NT2/D1 (cell line): ENCODE data around the gene UPF2.

Source experiments
- DNase-seq: peaks from one replicate; pipeline ENCODE4 v3.0.0-alpha.2; 2011; ENCODE audit warnings: low read depth, low spot score
- H3K27me3 ChIP-seq: 2 replicates; pipeline ENCODE4 v1.6.0; 2011; ENCODE audit warnings: mild to moderate bottlenecking; ENCODE audit not compliant: insufficient read length, insufficient read depth
- H3K36me3 ChIP-seq: 2 replicates; pipeline ENCODE4 v1.6.1; 2011; ENCODE audit warnings: mild to moderate bottlenecking, low read length, mixed read lengths; ENCODE audit not compliant: insufficient read depth, insufficient read length
- H3K4me1 ChIP-seq: 2 replicates; pipeline ENCODE4 v1.5.1; 2011; ENCODE audit not compliant: insufficient read depth, insufficient read length
- H3K4me3 ChIP-seq: 2 replicates; pipeline ENCODE4 v1.5.1; 2011; ENCODE audit warnings: low read depth; ENCODE audit not compliant: insufficient read length
- H3K9ac ChIP-seq: 2 replicates; pipeline ENCODE4 v1.6.0; 2011; ENCODE audit warnings: low read depth; ENCODE audit not compliant: insufficient read length
- H3K9me3 ChIP-seq: 2 replicates; pipeline ENCODE4 v1.5.1; 2011; ENCODE audit warnings: mild to moderate bottlenecking, low read length; ENCODE audit not compliant: insufficient read depth
- SUZ12 ChIP-seq: IDR thresholded peaks from 2 replicates; pipeline ENCODE4 v1.6.1; 2011; ENCODE audit not compliant: insufficient read length, insufficient read depth; ENCODE audit errors: extremely low read depth
- YY1 ChIP-seq: IDR thresholded peaks from 2 replicates; pipeline ENCODE4 v1.6.1; 2011; ENCODE audit not compliant: insufficient read length, insufficient read depth
- ZNF274 ChIP-seq: IDR thresholded peaks from 2 replicates; pipeline ENCODE4 v1.6.1; 2011; ENCODE audit warnings: mild to moderate bottlenecking, low read depth, low read length

The UPF2 gene

GRCh38 chr10:11930312-11930978 is 112.2 kb downstream of the UPF2 start:
- Histone ChIP-seq H3K9me3 (no peaks in the 10 kb centered on the region), H3K36me3 (peaks cover 47% of the 10 kb centered on the region), H3K9ac (no peak overlapping the region), H3K4me1 (no peaks in the 10 kb centered on the region), H3K27me3 (no peaks in the 10 kb centered on the region), H3K4me3 (no peak overlapping the region)
- DNase-seq, result no peak
- TF ChIP-seq SUZ12 (no peak), YY1 (no peak), ZNF274 (no peak)

- H3K4me1 ChIP-seq, result no peaks in the 10 kb centered on the region
- H3K9me3 ChIP-seq, result no peaks in the 10 kb centered on the region
- TF ChIP-seq ZNF274 (no peak), SUZ12 (no peak), YY1 (no peak)
- H3K9ac ChIP-seq, result no peak overlapping the region
- no peaks in the 10 kb centered on the region for H3K27me3 ChIP-seq
- no peak for DNase-seq
- H3K36me3 ChIP-seq, result peaks cover 56% of the 10 kb centered on the region
- no peak overlapping the region for H3K4me3 ChIP-seq
These were observed 114.9 kb downstream of the UPF2 start for GRCh38 chr10:11927746-11928145.

GRCh38 chr10:11921800-11922392 is 120.7 kb downstream of the UPF2 start:
- Histone ChIP-seq H3K27me3 (no peaks in the 10 kb centered on the region), H3K9me3 (no peaks in the 10 kb centered on the region), H3K4me1 (no peaks in the 10 kb centered on the region), H3K4me3 (no peak overlapping the region), H3K36me3 (peaks cover 44% of the 10 kb centered on the region), H3K9ac (peak overlapping the region; percentile 9)
- no peak for DNase-seq
- TF ChIP-seq ZNF274, result no peak
- TF ChIP-seq SUZ12, result no peak
- no peak for TF ChIP-seq YY1

GRCh38 chr10:11919271-11919670 is 123.3 kb downstream of the UPF2 start:
- H3K4me1 ChIP-seq, result no peaks in the 10 kb centered on the region
- DNase-seq, result no peak
- no peaks in the 10 kb centered on the region for H3K9me3 ChIP-seq
- H3K27me3 ChIP-seq, result no peaks in the 10 kb centered on the region
- TF ChIP-seq SUZ12 (no peak), YY1 (no peak), ZNF274 (no peak)
- peaks cover 30% of the 10 kb centered on the region for H3K36me3 ChIP-seq
- no peak overlapping the region for H3K9ac ChIP-seq
- H3K4me3 ChIP-seq, result no peak overlapping the region

GRCh38 chr10:11918384-11918783 is 124.2 kb downstream of the UPF2 start:
- DNase-seq, result no peak
- no peaks in the 10 kb centered on the region for H3K9me3 ChIP-seq
- H3K4me1 ChIP-seq, result no peaks in the 10 kb centered on the region
- H3K36me3 ChIP-seq, result peaks cover 26% of the 10 kb centered on the region
- H3K27me3 ChIP-seq, result no peaks in the 10 kb centered on the region
- no peak for TF ChIP-seq SUZ12
- TF ChIP-seq ZNF274, result no peak
- TF ChIP-seq YY1, result no peak
- no peak overlapping the region for H3K9ac ChIP-seq
- no peak overlapping the region for H3K4me3 ChIP-seq

GRCh38 chr10:11913079-11913641 is 129.4 kb downstream of the UPF2 start:
- no peak overlapping the region for H3K9ac ChIP-seq
- H3K36me3 ChIP-seq, result no peaks in the 10 kb centered on the region
- no peak for TF ChIP-seq SUZ12
- no peak for TF ChIP-seq ZNF274
- no peak for TF ChIP-seq YY1
- no peaks in the 10 kb centered on the region for H3K4me1 ChIP-seq
- H3K27me3 ChIP-seq, result no peaks in the 10 kb centered on the region
- no peak for DNase-seq
- H3K9me3 ChIP-seq, result no peaks in the 10 kb centered on the region
- H3K4me3 ChIP-seq, result no peak overlapping the region

GRCh38 chr10:11910102-11910501 is 132.5 kb downstream of the UPF2 start:
- no peaks in the 10 kb centered on the region for H3K36me3 ChIP-seq
- no peaks in the 10 kb centered on the region for H3K4me1 ChIP-seq
- H3K27me3 ChIP-seq, result no peaks in the 10 kb centered on the region
- H3K4me3 ChIP-seq, result no peak overlapping the region
- no peak overlapping the region for H3K9ac ChIP-seq
- no peak for TF ChIP-seq ZNF274
- no peak for TF ChIP-seq YY1
- no peak for TF ChIP-seq SUZ12
- no peak for DNase-seq
- no peaks in the 10 kb centered on the region for H3K9me3 ChIP-seq
